SIG-M5 (cell line): ENCODE results near the gene COL4A4.

ENCODE experiments used
- DNase-seq: peaks from one replicate; lab custom pipeline; 2025; lab: John Stamatoyannopoulos, UW

The COL4A4 gene

GRCh38 chr2:227161947-227162346 is 2.1 kb downstream of the COL4A4 start:
- DNase-seq, result no peak

GRCh38 chr2:227160164-227160563 is 3.8 kb downstream of the COL4A4 start:
- no peak for DNase-seq

DNA sequence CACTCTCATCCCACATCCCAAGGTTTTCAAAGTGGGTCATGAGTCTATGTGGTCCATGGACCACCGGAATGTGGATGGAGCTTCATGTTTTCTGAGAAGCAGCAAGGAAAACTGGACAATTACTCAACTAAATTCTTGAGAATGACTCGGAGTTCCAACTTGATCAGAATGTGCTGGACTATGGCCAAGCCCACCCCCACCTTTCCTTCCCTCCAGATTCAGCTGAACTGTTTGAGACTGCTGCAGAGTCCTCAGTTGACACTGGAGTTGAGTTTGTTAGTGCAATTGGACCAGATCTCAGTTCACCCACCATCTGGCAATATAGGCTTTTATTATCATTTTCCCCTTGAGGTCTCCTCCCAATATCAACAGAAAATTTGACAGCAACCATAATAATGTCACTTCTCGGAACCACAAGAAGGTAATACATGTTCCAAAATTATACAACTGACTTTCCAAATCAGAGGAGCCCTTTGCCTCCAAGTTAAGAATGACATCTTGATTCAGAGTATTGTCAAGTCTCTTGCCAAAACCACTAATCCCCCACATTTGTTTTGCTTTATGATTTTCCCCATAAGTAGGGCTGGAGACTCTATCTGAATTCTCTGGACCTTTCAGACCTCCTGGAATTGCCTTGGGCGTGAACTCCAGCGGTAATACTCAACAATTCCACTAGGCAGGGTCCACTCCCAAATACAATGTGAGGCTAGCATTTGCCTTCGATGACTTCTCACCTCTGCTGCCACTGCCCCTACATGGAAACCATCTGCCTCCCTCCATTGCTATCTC is 8.8 kb downstream of the COL4A4 start:
- no peak for DNase-seq

DNA sequence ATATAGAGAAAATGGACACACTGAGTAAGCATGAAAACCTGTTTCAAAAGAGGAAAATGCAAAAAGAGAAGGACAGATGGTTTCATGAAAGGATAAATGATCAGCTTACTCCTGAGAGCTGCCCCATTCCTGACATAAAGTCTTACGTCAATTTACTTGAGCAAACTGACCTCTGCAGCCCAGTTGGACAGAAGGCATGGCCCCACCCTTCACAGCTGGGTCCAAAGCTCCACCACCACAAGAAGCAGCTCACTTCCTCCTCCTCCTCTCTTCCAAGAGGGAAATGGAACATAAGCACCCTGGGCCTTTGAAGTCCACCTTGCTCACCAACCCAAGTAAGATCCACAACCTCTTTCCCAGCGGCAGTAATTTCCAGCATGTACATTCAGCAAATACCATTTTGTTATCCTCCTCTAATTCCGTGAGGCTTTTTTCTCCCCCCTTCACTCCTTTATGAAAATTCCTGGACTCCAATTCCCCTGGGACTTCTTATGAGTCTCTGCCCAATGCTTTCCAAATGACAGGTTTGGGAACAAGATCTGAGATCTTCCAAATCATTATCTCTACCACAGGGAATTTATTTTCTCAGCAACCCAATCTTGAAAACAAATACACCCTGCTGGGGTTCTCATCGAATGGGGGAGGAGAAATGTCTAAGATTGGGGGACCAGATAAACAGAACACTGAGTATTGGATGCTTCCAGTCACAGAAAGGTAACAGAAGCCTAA is 10.1 kb downstream of the COL4A4 start:
- no peak for DNase-seq

DNA sequence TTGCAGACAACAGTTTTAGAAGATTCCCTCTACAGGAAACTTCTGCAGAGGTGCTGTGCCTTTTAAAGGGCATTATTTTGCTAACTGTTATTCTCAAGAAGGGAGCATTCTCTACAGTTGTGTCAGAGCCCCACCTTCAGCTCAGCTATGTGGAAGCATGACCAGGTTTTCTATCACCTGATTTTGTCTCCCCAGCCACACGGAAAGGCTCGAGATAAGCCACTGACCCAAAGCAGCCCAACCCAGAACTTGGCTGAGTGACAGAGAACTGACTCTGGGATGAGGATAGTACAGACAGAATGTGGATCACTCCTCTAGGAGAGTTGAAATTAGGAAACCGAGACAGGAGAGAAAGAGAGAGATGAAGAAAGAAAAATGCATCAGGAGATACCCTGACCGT is 10.7 kb downstream of the COL4A4 start:
- no peak for DNase-seq

DNA sequence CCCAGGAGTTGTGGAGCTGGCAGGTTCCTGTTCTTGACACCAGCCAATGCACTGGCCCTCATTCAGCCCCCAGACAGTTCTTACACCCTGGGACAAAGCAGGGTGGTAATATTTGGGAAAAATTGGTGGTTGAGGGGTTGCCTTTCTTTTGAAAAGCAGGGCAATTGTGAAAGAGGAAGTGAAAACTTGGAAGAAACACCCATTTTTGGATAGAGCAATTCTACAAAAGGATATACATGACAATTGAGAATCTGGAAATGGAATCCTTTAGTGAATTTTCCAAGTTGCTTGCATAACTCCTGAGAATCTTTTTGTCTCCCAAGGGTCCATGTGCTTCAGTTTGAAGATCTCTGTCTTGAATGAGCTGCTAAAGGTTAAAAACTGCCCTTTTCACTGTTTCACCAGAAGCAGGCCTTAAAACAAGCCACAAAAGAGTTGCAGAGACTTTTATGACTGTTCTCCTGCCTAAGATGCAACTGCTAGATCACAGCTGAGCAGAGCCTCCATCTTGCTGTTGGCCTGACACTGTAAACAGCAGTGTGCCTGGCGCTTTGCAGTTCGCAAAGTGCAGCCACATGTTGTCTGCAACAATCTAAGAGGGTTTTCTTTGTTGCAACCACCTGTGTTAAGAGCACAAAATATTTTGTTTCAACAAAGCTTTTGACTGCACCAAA is 11.8 kb downstream of the COL4A4 start:
- no peak for DNase-seq

GRCh38 chr2:227150222-227150936 is 13.6 kb downstream of the COL4A4 start:
- DNase-seq, result no peak

GRCh38 chr2:227148106-227148505 is 15.9 kb downstream of the COL4A4 start:
- no peak for DNase-seq

- DNase-seq, result no peak
Measured at GRCh38 chr2:227147023-227147422, 17.0 kb downstream of the COL4A4 start.

GRCh38 chr2:227146456-227146855 is 17.5 kb downstream of the COL4A4 start:
- DNase-seq, result no peak

- DNase-seq, result no peak
Measured at GRCh38 chr2:227143895-227144294, 20.1 kb downstream of the COL4A4 start.

GRCh38 chr2:227141301-227141700 is 22.7 kb downstream of the COL4A4 start:
- DNase-seq, result no peak

- no peak for DNase-seq
Measured at GRCh38 chr2:227134591-227134990, 29.4 kb downstream of the COL4A4 start.

DNA sequence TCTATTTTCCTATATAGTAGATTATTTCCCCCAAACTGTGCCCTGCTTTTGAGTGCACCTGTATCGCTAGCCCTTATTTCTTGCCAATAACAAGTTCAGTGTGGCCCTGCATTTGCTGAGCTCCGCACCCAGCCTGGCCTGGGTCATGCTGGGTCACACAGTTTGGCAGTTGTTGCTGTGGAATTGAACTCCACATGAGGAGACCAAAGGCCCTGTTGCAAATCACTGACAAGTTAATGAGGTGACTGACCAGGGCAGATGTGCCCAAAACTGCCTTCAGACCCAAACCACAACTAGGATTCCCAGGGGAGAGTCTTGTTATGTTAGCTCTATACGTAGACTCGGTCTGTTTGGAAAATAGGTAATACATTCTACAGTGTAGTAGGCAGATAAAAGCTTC is 31.0 kb downstream of the COL4A4 start:
- no peak for DNase-seq

DNA sequence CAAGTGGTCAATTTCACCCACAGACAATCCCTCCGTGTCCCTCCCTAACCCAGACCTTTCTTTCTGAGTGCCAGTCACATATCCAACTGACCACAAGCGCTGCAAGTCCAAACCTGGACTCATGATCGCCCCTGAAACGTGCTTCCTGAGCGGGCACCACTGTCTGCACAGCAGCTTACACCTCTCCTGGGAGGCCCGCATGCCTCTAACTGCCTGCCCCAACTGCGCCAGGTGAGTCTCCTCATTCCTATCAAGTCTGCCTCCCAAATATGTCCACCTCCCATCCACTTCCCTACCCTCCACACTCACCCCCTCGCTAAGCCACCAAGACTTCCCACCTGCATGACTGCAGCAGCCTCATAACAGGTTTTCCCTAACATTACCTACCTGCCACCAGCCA is 33.4 kb downstream of the COL4A4 start:
- DNase-seq, result no peak

DNA sequence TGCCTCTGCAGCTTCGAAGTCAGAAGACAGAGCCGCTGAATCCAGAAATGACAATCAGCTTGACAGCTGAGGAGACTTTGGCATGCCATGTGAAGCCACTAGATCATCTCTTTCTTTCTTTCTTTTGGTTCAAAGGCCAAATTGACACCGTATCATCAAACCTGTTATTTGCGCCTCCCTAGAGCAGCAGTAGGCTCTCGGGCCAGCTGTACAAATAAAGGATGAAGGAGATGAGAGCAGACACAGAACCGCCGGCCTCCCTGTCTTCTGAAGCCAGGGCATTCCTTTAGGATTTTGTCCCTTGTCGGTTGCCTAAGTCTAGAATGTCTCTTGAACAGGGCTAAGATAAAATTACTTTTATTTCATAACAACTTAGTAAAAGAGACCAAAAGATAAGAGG is 36.8 kb downstream of the COL4A4 start:
- DNase-seq, result no peak

DNA sequence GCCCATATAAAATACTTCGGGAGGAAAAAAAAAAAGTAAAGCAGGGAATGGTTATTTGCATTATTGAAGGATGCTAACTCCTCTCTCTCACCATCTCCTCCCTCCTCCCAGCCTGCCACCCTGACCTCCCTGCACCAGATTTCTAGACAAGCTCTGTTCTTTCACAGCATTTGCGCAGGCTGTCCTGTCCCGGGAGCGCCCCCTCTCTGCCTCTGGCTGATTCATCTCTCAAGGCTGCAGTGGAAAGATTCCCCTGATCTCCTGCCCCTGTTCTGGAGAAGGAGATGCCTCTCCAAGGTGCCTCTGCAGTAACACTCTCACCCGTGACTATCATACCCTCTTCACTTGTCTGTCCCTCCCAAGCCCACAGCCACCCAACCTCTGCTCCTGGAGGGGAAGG is 38.5 kb downstream of the COL4A4 start:
- DNase-seq, result no peak

DNA sequence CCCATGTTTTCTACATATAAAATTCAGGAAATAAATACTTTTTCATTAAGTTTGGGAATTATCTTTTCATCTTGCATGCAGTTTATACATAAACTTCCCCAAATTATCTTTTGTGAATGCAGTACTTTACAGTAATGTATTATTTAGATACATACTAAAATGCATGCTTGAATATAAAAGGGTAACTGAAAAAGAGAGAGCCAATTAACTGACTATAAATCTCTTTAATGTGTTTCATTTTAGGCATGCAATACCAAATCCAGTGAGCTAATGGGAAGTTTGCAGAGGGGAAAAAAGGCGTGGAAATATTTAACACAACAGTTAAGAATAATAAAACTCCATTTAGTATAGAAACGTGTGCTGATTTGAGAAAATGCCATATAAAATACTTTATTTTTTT is 39.2 kb downstream of the COL4A4 start:
- no peak for DNase-seq

DNA sequence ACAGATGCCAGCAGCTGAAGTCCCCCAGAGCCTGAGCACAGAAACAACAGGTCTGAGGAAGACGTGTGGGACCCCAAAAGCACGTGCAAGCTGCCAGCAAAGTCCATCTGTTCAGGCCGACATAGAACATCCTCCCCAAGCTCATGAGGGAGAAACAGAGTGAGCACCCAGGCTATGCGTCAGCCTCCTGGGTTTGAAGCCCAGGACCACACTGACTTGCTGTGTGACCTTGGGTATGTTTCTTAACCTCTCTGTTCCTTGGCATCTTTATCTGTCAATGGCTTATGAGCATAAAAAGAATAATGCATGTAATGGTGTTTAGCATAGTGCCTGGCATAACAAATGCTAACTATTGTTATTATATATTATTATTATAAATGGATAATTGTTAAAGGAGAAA is 40.3 kb downstream of the COL4A4 start:
- no peak for DNase-seq

GRCh38 chr2:227118353-227118752 is 45.7 kb downstream of the COL4A4 start:
- DNase-seq, result no peak

DNA sequence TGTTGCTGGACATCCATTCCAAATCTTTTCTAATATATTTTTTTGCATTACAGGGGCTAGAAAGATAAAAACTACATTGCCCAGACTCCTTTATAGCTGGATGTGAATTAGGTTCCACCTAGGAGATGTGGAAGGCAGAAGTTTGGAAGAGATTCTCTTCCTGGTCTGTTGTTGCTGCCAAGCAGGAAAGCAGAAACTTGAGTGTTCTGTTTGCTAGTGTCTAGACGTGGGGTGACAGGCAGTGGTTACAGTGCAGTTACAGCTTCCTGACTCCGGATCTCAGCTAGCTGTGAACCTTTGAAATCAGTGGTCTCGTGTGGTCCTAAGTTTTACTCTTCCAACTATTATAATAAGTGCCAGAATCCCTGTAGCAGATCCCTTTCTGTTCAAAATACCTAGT is 46.2 kb downstream of the COL4A4 start:
- DNase-seq, result no peak

DNA sequence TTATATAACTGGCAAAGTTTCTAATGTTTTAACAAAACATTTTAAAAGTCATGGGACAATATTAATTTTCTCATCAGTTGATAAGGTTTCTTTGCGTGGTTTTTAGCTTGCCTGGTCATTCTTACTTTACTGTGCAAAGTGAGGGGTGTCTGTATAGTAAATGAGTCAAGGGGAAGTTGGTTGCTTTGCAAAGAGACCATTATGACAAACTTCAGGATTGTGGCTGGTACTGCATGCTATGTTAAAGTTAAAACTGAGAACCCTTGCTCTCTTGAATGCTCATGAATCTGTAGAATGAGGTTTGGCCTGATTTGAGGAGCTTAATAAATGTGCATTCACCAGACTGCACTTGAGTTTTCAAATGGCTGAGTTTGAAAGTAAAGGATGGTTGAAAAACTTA is 47.0 kb downstream of the COL4A4 start:
- DNase-seq, result no peak
